MCF 10A (cell line): ENCODE results near the gene RFC2. TPM values are rescaled to one million over a fixed set of nuclear protein-coding genes. Genes with fewer than 3 reads are reported as not detected.
"Not testable (repeated sequence)": the region's sequence is repeated elsewhere in the genome, so short reads cannot be mapped to it uniquely, and the experiment has no call there.

Experiments used
- BruUV-seq: library from RNA; stranded (reverse); fragments of 400-500 nt; replicated peaks from 2 replicates; lab custom pipeline; 2021; lab: Mats Ljungman, UMichigan
- CTCF ChIA-PET: fragments of 300-600 bp; sonication (Branson Sonifier 250); formaldehyde crosslinking; extraction: SDS; loops from one replicate; lab custom pipeline; 2021; ENCODE audit warnings: antibody characterized with exemption, inconsistent platforms; lab: Yijun Ruan, JAX
- POLR2A ChIA-PET: fragments of 300-600, 350-650 bp; sonication (Branson Sonifier 250); formaldehyde crosslinking; extraction: SDS; loops from one replicate; lab custom pipeline; 2020; ENCODE audit warnings: antibody characterized with exemption, inconsistent platforms; lab: Yijun Ruan, JAX
- DNase-seq: peaks from one replicate; pipeline ENCODE4 v3.0.0-alpha.2; 2018; ENCODE audit not compliant: unreplicated experiment
- H3K27ac Mint-ChIP-seq: one replicate; pipeline ENCODE4 v1.8.0; 2022; ENCODE audit warnings: mild to moderate bottlenecking, low read depth, mixed read lengths; ENCODE audit not compliant: unreplicated experiment
- H3K27me3 Mint-ChIP-seq: one replicate; pipeline ENCODE4 v1.8.0; 2022; ENCODE audit warnings: mixed read lengths; ENCODE audit not compliant: insufficient read depth, unreplicated experiment
- H3K36me3 Mint-ChIP-seq: one replicate; pipeline ENCODE4 v1.8.0; 2022; ENCODE audit warnings: mild to moderate bottlenecking, moderate library complexity, mixed read lengths; ENCODE audit not compliant: insufficient read depth, unreplicated experiment
- H3K4me1 Mint-ChIP-seq: one replicate; pipeline ENCODE4 v1.8.0; 2022; ENCODE audit warnings: mixed read lengths; ENCODE audit not compliant: insufficient read depth, unreplicated experiment
- H3K4me3 Mint-ChIP-seq: one replicate; pipeline ENCODE4 v1.8.0; 2022; ENCODE audit warnings: mild to moderate bottlenecking, moderate library complexity, mixed read lengths; ENCODE audit not compliant: unreplicated experiment
- H3K9me3 Mint-ChIP-seq: one replicate; pipeline ENCODE4 v1.8.0; 2022; ENCODE audit warnings: mixed read lengths; ENCODE audit not compliant: unreplicated experiment
- CTCF ChIP-seq: fragments of 200-600 bp; IDR thresholded peaks from one replicate; pipeline ENCODE4 v1.8.0; 2022; ENCODE audit warnings: antibody characterized with exemption, mild to moderate bottlenecking; ENCODE audit not compliant: unreplicated experiment
- intact Hi-C: fragments of 100-400 bp; cut with micrococcal nuclease; formaldehyde crosslinking; loops from 2 replicates; pipeline ENCODE4 v1.14.1; 2022
- total RNA-seq: library from RNA; stranded (reverse); gene quantifications from 2 replicates; pipeline ENCODE4 v1.2.3, GENCODE V29; 2022

RFC2 gene
- total RNA-seq, 1 experiment from 2014 or later = 35.0 TPM

GRCh38 chr7:74228951-74229900 is 25.0 kb downstream of the RFC2 start:
- TF ChIP-seq CTCF = no peak
- intact Hi-C loops = no loop called here
- CTCF ChIA-PET = interaction anchor here (1.0 to 1.1 kb wide), 2 partner anchors 23 to 170 kb away, joined by 3 read pairs; no protein-coding TSS in a partner anchor
- DNase-seq = no peak
- Mint-ChIP-seq H3K36me3 (peaks cover 40% of the 10 kb centered on the region), H3K27me3 (no peaks in the 10 kb centered on the region), H3K4me1 (no peaks in the 10 kb centered on the region), H3K27ac (no peak overlapping the region), H3K9me3 (no peaks in the 10 kb centered on the region), H3K4me3 (no peak overlapping the region)
- POLR2A ChIA-PET = no interaction called here
- BruUV-seq = no TSS peak

GRCh38 chr7:74226633-74227032 is 27.6 kb downstream of the RFC2 start:
- DNase-seq = no peak
- intact Hi-C loops = no loop called here
- CTCF ChIA-PET = interaction anchor here (1.5 kb wide), 1 partner anchor 20 kb away, joined by 5 read pairs; no protein-coding TSS in a partner anchor
- Mint-ChIP-seq H3K4me1 (no peaks in the 10 kb centered on the region), H3K9me3 (no peaks in the 10 kb centered on the region), H3K36me3 (peaks cover 15% of the 10 kb centered on the region), H3K27me3 (no peaks in the 10 kb centered on the region), H3K4me3 (no peak overlapping the region), H3K27ac (peak overlapping the region; percentile 69)
- BruUV-seq = no TSS peak
- POLR2A ChIA-PET = no interaction called here
- no peak for TF ChIP-seq CTCF

- TF ChIP-seq CTCF = no peak
- ChIA-PET POLR2A (no interaction called here), CTCF (interaction anchor here (0.6 kb wide), 1 partner anchor 202 kb away, joined by 3 read pairs; no protein-coding TSS in a partner anchor)
- Mint-ChIP-seq H3K4me3 (no peak overlapping the region), H3K27me3 (no peaks in the 10 kb centered on the region), H3K27ac (no peak overlapping the region), H3K4me1 (no peaks in the 10 kb centered on the region), H3K36me3 (peaks cover 3% of the 10 kb centered on the region), H3K9me3 (no peaks in the 10 kb centered on the region)
- intact Hi-C loops = no loop called here
- no TSS peak for BruUV-seq
- DNase-seq = no peak
These were observed 28.8 kb downstream of the RFC2 start for GRCh38 chr7:74225400-74225799.

GRCh38 chr7:74224907-74225306 is 29.3 kb downstream of the RFC2 start:
- intact Hi-C loops = not testable (repeated sequence)

More at GRCh38 chr7:74224907-74225306, 29.3 kb downstream of the RFC2 start:
- H3K4me1 Mint-ChIP-seq, H3K4me3 Mint-ChIP-seq, H3K27me3 Mint-ChIP-seq, DNase-seq, POLR2A ChIA-PET, BruUV-seq, H3K27ac Mint-ChIP-seq, H3K9me3 Mint-ChIP-seq, H3K36me3 Mint-ChIP-seq: not testable (repeated sequence)
- CTCF ChIA-PET = interaction anchor here (0.6 to 2.7 kb wide), 3 partner anchors 18 to 201 kb away, joined by 3 to 10 read pairs (median 9); no protein-coding TSS in a partner anchor
